Adrenal gland (tissue), 5 donors: ENCODE measurements around the gene NDUFS2.

ENCODE experiments used
- CTCF ChIP-seq, 6 experiments: fragments of 450-650 bp in 4 of 6; fragments of 200-600 bp in 2 of 6; sonication (generic) in 1 of 6; IDR thresholded peaks; 1 replicate in 5 of 6; 2 replicates in 1 of 6; pipeline versions ENCODE4 v1.5.1 to v1.8.0; 2016 to 2021; ENCODE audit warnings: antibody characterized with exemption in 6 of 6, mild to moderate bottlenecking in 2 of 6, moderate library complexity in 1 of 6
- POLR2A ChIP-seq, 2 donors: fragments of 450-650 bp; IDR thresholded peaks; one replicate each; pipeline ENCODE4 v1.6.1; 2017; ENCODE audit warnings: antibody characterized with exemption in 2 of 2, mild to moderate bottlenecking in 2 of 2, moderate library complexity in 1 of 2
- donor health status: DM: no; HTN: no; CAD: no.

GRCh38 chr1:161199506-161200139 lies 2.5 kb upstream of the NDUFS2 start:
- TF ChIP-seq CTCF (IDR thresholded peaks at IDR 0.05) (no peak), POLR2A (IDR thresholded peaks at IDR 0.05) (no peak)
